HL-60 (cell line): Measurements from ENCODE around the gene ROS1.

Experiments used
- CTCF ChIP-seq: IDR thresholded peaks from one replicate; pipeline ENCODE4 v1.5.1; 2011; ENCODE audit warnings: low read length, control low read depth, inconsistent platforms; ENCODE audit not compliant: insufficient read depth
- GABPA ChIP-seq: IDR thresholded peaks from 2 replicates; pipeline ENCODE4 v1.6.1; 2012; ENCODE audit warnings: low read depth
- POLR2AphosphoS5 ChIP-seq: IDR thresholded peaks from 2 replicates; pipeline ENCODE4 v1.6.1; 2012; ENCODE audit warnings: low read depth
- REST ChIP-seq: IDR thresholded peaks from 2 replicates; pipeline ENCODE4 v1.6.1; 2012; ENCODE audit warnings: low read depth; ENCODE audit not compliant: insufficient replicate concordance
- SPI1 ChIP-seq: IDR thresholded peaks from 2 replicates; pipeline ENCODE4 v1.6.1; 2012; ENCODE audit warnings: low read depth, mild to moderate bottlenecking, borderline replicate concordance

- TF ChIP-seq CTCF, result no peak
- no peak for TF ChIP-seq REST
- TF ChIP-seq POLR2AphosphoS5, result no peak
- no peak for TF ChIP-seq GABPA
- no peak for TF ChIP-seq SPI1
Observed at GRCh38 chr6:117440706-117441525, 15.2 kb upstream of the ROS1 start.
